Astrocyte (in vitro differentiated cells and primary cell): ENCODE results near the gene NCLN. TPM values are rescaled to one million over a fixed set of nuclear protein-coding genes. Genes with fewer than 3 reads are reported as not detected.

Experiments used
- DNase-seq: peaks from one replicate; pipeline ENCODE4 v3.0.0-alpha.2; 2010; ENCODE audit warnings: low read depth
- FAIRE-seq: peaks from 2 replicates; lab custom pipeline; 2011; peaks lifted over from hg19 to GRCh38; lab: Jason Lieb, UNC
- H2AFZ ChIP-seq: 2 replicates; pipeline ENCODE4 v1.6.0; 2012; ENCODE audit warnings: low read depth, low read length, inconsistent platforms
- H3K27ac ChIP-seq: 2 replicates; pipeline ENCODE4 v1.5.1; 2011; ENCODE audit warnings: low read depth, low read length, inconsistent platforms
- H3K27me3 ChIP-seq: 2 replicates; pipeline ENCODE4 v1.6.0; 2011; ENCODE audit warnings: low read length, inconsistent platforms; ENCODE audit not compliant: insufficient read depth
- H3K36me3 ChIP-seq: 2 replicates; pipeline ENCODE4 v1.5.1; 2011; ENCODE audit warnings: low read length, inconsistent platforms; ENCODE audit not compliant: insufficient read depth
- H3K4me1 ChIP-seq: 2 replicates; pipeline ENCODE4 v1.5.1; 2011; ENCODE audit warnings: low read length, inconsistent platforms; ENCODE audit not compliant: insufficient read depth
- H3K4me2 ChIP-seq: 2 replicates; pipeline ENCODE4 v1.6.0; 2012; ENCODE audit warnings: low read length, inconsistent platforms
- H3K4me3 ChIP-seq: 2 replicates; pipeline ENCODE4 v1.5.1; 2011; ENCODE audit warnings: low read depth, mild to moderate bottlenecking, low read length, inconsistent platforms; ENCODE audit not compliant: insufficient read depth
- H3K79me2 ChIP-seq: 2 replicates; pipeline ENCODE4 v1.6.0; 2012; ENCODE audit warnings: mild to moderate bottlenecking, low read length, inconsistent platforms; ENCODE audit not compliant: insufficient read depth
- H3K9ac ChIP-seq: 2 replicates; pipeline ENCODE4 v1.6.0; 2012; ENCODE audit warnings: mild to moderate bottlenecking, low read length, inconsistent platforms
- H3K9me3 ChIP-seq: 2 replicates; pipeline ENCODE4 v1.5.1; 2012; ENCODE audit warnings: low read depth, mild to moderate bottlenecking, low read length, inconsistent platforms; ENCODE audit not compliant: insufficient read depth
- H4K20me1 ChIP-seq: 2 replicates; pipeline ENCODE4 v1.6.0; 2012; ENCODE audit warnings: low read length, inconsistent platforms; ENCODE audit not compliant: insufficient read depth
- H3K27ac Mint-ChIP-seq: one replicate; pipeline ENCODE4 v1.8.0; 2021; ENCODE audit warnings: mild to moderate bottlenecking, mixed read lengths; ENCODE audit not compliant: unreplicated experiment
- H3K27me3 Mint-ChIP-seq: one replicate; pipeline ENCODE4 v1.8.0; 2021; ENCODE audit warnings: low read depth, mixed read lengths; ENCODE audit not compliant: unreplicated experiment
- H3K36me3 Mint-ChIP-seq: one replicate; pipeline ENCODE4 v1.8.0; 2021; ENCODE audit warnings: low read depth, mixed read lengths; ENCODE audit not compliant: unreplicated experiment
- H3K4me1 Mint-ChIP-seq: one replicate; pipeline ENCODE4 v1.8.0; 2021; ENCODE audit warnings: low read depth, mixed read lengths; ENCODE audit not compliant: unreplicated experiment
- H3K4me3 Mint-ChIP-seq: one replicate; pipeline ENCODE4 v1.8.0; 2021; ENCODE audit warnings: mild to moderate bottlenecking, moderate library complexity, mixed read lengths; ENCODE audit not compliant: unreplicated experiment
- H3K9me3 Mint-ChIP-seq: one replicate; pipeline ENCODE4 v1.8.0; 2021; ENCODE audit warnings: mild to moderate bottlenecking, mixed read lengths; ENCODE audit not compliant: unreplicated experiment
- CTCF ChIP-seq: IDR thresholded peaks from 2 replicates; pipeline ENCODE4 v1.5.1; 2011; ENCODE audit warnings: low read depth, mild to moderate bottlenecking, inconsistent platforms, low read length, moderate library complexity; ENCODE audit not compliant: insufficient read depth
- EZH2 ChIP-seq: IDR thresholded peaks from 2 replicates; pipeline ENCODE4 v1.6.1; 2012; ENCODE audit warnings: mild to moderate bottlenecking, low read length, inconsistent platforms; ENCODE audit not compliant: insufficient read depth
- total RNA-seq: library from RNA; stranded (reverse); gene quantifications from 2 replicates; pipeline ENCODE4 v1.2.1, GENCODE V29; 2021

Gene NCLN
- total RNA-seq, 1 donor from 2014 or later = 95.8 TPM

GRCh38 chr19:3253270-3253669 is 67.5 kb downstream of the NCLN start:
- Histone ChIP-seq H3K9ac (no peak overlapping the region), H3K4me2 (no peak overlapping the region), H3K27me3 (no peaks in the 10 kb centered on the region), H3K4me3 (no peak overlapping the region), H4K20me1 (no peaks in the 10 kb centered on the region), H3K79me2 (no peaks in the 10 kb centered on the region), H3K27ac (no peak overlapping the region), H3K4me1 (no peaks in the 10 kb centered on the region), H3K9me3 (no peaks in the 10 kb centered on the region), H3K36me3 (no peaks in the 10 kb centered on the region), H2AFZ (no peak overlapping the region)
- H3K27ac Mint-ChIP-seq = no peak overlapping the region
- peaks cover 36% of the 10 kb centered on the region for H3K27me3 Mint-ChIP-seq
- H3K4me1 Mint-ChIP-seq = no peaks in the 10 kb centered on the region
- peaks cover 25% of the 10 kb centered on the region for H3K9me3 Mint-ChIP-seq
- no peak overlapping the region for H3K4me3 Mint-ChIP-seq
- H3K36me3 Mint-ChIP-seq = no peaks in the 10 kb centered on the region
- FAIRE-seq (no peak), DNase-seq (no peak)
- TF ChIP-seq EZH2 = no peak
- TF ChIP-seq CTCF = no peak

GRCh38 chr19:3254520-3254919 is 68.8 kb downstream of the NCLN start:
- H3K79me2 ChIP-seq = no peaks in the 10 kb centered on the region
- H3K4me3 ChIP-seq = no peak overlapping the region
- H3K9ac ChIP-seq = no peak overlapping the region
- H2AFZ ChIP-seq = no peak overlapping the region
- H3K9me3 Mint-ChIP-seq = peaks cover 22% of the 10 kb centered on the region
- H3K36me3 ChIP-seq = no peaks in the 10 kb centered on the region
- FAIRE-seq (no peak), DNase-seq (no peak)
- H3K4me1 ChIP-seq = no peaks in the 10 kb centered on the region
- H3K27me3 Mint-ChIP-seq = peaks cover 41% of the 10 kb centered on the region
- H3K4me1 Mint-ChIP-seq = no peaks in the 10 kb centered on the region
- TF ChIP-seq EZH2 (no peak), CTCF (no peak)
- no peak overlapping the region for H3K4me3 Mint-ChIP-seq
- no peaks in the 10 kb centered on the region for H3K9me3 ChIP-seq
- no peaks in the 10 kb centered on the region for H4K20me1 ChIP-seq
- peaks cover 3% of the 10 kb centered on the region for H3K27me3 ChIP-seq
- H3K27ac Mint-ChIP-seq = peak overlapping the region; percentile 11
- H3K4me2 ChIP-seq = no peak overlapping the region
- no peaks in the 10 kb centered on the region for H3K36me3 Mint-ChIP-seq
- H3K27ac ChIP-seq = no peak overlapping the region

- H3K27ac Mint-ChIP-seq = no peak overlapping the region
- H3K4me2 ChIP-seq = no peak overlapping the region
- no peaks in the 10 kb centered on the region for H3K9me3 ChIP-seq
- no peaks in the 10 kb centered on the region for H3K36me3 ChIP-seq
- H3K27me3 Mint-ChIP-seq = peaks cover 40% of the 10 kb centered on the region
- H4K20me1 ChIP-seq = no peaks in the 10 kb centered on the region
- no peak overlapping the region for H3K9ac ChIP-seq
- no peak for FAIRE-seq
- no peak overlapping the region for H2AFZ ChIP-seq
- no peaks in the 10 kb centered on the region for H3K4me1 ChIP-seq
- H3K27ac ChIP-seq = no peak overlapping the region
- H3K79me2 ChIP-seq = no peaks in the 10 kb centered on the region
- no peaks in the 10 kb centered on the region for H3K4me1 Mint-ChIP-seq
- no peak overlapping the region for H3K4me3 Mint-ChIP-seq
- no peak for DNase-seq
- no peaks in the 10 kb centered on the region for H3K36me3 Mint-ChIP-seq
- H3K4me3 ChIP-seq = no peak overlapping the region
- TF ChIP-seq EZH2 (no peak), CTCF (no peak)
- peaks cover 20% of the 10 kb centered on the region for H3K9me3 Mint-ChIP-seq
- H3K27me3 ChIP-seq = peaks cover 3% of the 10 kb centered on the region
Observed at GRCh38 chr19:3257071-3257470, 71.3 kb downstream of the NCLN start.

Other genes starting within 250 kb of the NCLN start
- gene ZNF77, start 241.0 kb upstream of the NCLN start, total RNA-seq = 1.4 and 1.5 TPM in 2 replicates
- gene TLE6, start 208.4 kb upstream of the NCLN start, total RNA-seq = 0.11 TPM in 1 of 2 replicates, not detected in the other
- gene TLE2, start 156.7 kb upstream of the NCLN start, total RNA-seq = 0.48 and 0.79 TPM in 2 replicates
- 200 and 210 TPM in 2 replicates for gene TLE5, start 123.4 kb upstream of the NCLN start, total RNA-seq
- gene GNA11, start 91.6 kb upstream of the NCLN start, total RNA-seq = 39.9 and 41.0 TPM in 2 replicates
- not detected in 2 replicates for gene GNA15, start 49.9 kb upstream of the NCLN start, total RNA-seq
- gene S1PR4, start 7.2 kb upstream of the NCLN start, total RNA-seq = not detected in 2 replicates
- gene CELF5, start 38.7 kb downstream of the NCLN start, total RNA-seq = 1.2 and 1.4 TPM in 2 replicates
- 38.3 and 49.8 TPM in 2 replicates for gene NFIC, start 180.7 kb downstream of the NCLN start, total RNA-seq